Tibial nerve (tissue), 4 donors: ENCODE data around the gene LYPD1.

Experiments
- EP300 ChIP-seq, 2 donors: sonication (generic); formaldehyde crosslinking; IDR thresholded peaks; one replicate each; pipeline ENCODE4 v1.6.1; 2017; ENCODE audit warnings: antibody characterized with exemption in 2 of 2, mild to moderate bottlenecking in 1 of 2
- POLR2A ChIP-seq, 2 donors: fragments of 450-650 bp; IDR thresholded peaks; one replicate each; pipeline ENCODE4 v1.6.1; 2017; ENCODE audit warnings: antibody characterized with exemption in 2 of 2, mild to moderate bottlenecking in 2 of 2, moderate library complexity in 2 of 2
- TF ChIP-seq, protein P1 (sequence below), 5 experiments: fragments of 200-600 bp in 3 of 5; fragments of 450-650 bp in 2 of 5; sonication (generic) in 3 of 5; IDR thresholded peaks; one replicate each; pipeline ENCODE4 v1.5.1; 2016 to 2019; ENCODE audit warnings: antibody characterized with exemption in 5 of 5, mild to moderate bottlenecking in 3 of 5, moderate library complexity in 2 of 5

GRCh38 chr2:132692816-132693215 is 22.8 kb upstream of the LYPD1 start:
- TF ChIP-seq POLR2A (IDR thresholded peaks at IDR 0.05): no peak
- TF ChIP-seq, protein P1, sequence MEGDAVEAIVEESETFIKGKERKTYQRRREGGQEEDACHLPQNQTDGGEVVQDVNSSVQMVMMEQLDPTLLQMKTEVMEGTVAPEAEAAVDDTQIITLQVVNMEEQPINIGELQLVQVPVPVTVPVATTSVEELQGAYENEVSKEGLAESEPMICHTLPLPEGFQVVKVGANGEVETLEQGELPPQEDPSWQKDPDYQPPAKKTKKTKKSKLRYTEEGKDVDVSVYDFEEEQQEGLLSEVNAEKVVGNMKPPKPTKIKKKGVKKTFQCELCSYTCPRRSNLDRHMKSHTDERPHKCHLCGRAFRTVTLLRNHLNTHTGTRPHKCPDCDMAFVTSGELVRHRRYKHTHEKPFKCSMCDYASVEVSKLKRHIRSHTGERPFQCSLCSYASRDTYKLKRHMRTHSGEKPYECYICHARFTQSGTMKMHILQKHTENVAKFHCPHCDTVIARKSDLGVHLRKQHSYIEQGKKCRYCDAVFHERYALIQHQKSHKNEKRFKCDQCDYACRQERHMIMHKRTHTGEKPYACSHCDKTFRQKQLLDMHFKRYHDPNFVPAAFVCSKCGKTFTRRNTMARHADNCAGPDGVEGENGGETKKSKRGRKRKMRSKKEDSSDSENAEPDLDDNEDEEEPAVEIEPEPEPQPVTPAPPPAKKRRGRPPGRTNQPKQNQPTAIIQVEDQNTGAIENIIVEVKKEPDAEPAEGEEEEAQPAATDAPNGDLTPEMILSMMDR (IDR thresholded peaks at IDR 0.05): no peak
- no peak for TF ChIP-seq EP300 (IDR thresholded peaks at IDR 0.05)
